DND-41 (cell line): ENCODE data around the gene IL1RAP.

Experiments used
- ATAC-seq: fragments of 200-7000 bp; cut with Tn5 transposase; 3 replicates; pipeline ENCODE4 v1.9.1; 2021; ENCODE audit warnings: low read depth; ENCODE audit not compliant: insufficient read depth
- DNase-seq: peaks from one replicate; pipeline ENCODE4 v3.0.0-alpha.2; 2020
- H2AFZ ChIP-seq: 2 replicates; pipeline ENCODE4 v1.6.0; 2012; ENCODE audit warnings: low read depth, low read length
- H3K27ac ChIP-seq: 2 replicates; pipeline ENCODE4 v1.5.1; 2012; ENCODE audit warnings: low read length, inconsistent platforms
- H3K27me3 ChIP-seq: fragments of 200-600 bp; sonication (generic); 2 replicates; pipeline ENCODE4 v1.6.0; 2012; ENCODE audit warnings: low read length, mild to moderate bottlenecking, inconsistent platforms; ENCODE audit not compliant: insufficient read depth, poor library complexity
- H3K36me3 ChIP-seq: 2 replicates; pipeline ENCODE4 v1.5.1; 2012; ENCODE audit warnings: low read length, inconsistent platforms; ENCODE audit not compliant: insufficient read depth
- H3K4me1 ChIP-seq: 2 replicates; pipeline ENCODE4 v1.5.1; 2012; ENCODE audit warnings: mild to moderate bottlenecking, low read length; ENCODE audit not compliant: insufficient read depth
- H3K4me2 ChIP-seq: 2 replicates; pipeline ENCODE4 v1.6.0; 2012; ENCODE audit warnings: mild to moderate bottlenecking, moderate library complexity, low read length, inconsistent platforms; ENCODE audit not compliant: insufficient read depth
- H3K4me3 ChIP-seq, 2 experiments: fragments of 200-600 bp in 1 of 2; shearing (Covaris generic) in 1 of 2; 2 replicates each; pipeline ENCODE4 v1.5.1; 2012 to 2016; ENCODE audit warnings: inconsistent platforms in 2 of 2, low read length in 2 of 2, mild to moderate bottlenecking in 2 of 2, low read depth in 1 of 2, moderate library complexity in 1 of 2
- H3K79me2 ChIP-seq: 2 replicates; pipeline ENCODE4 v1.6.0; 2012; ENCODE audit warnings: low read length, inconsistent platforms; ENCODE audit not compliant: insufficient read depth
- H3K9ac ChIP-seq: 2 replicates; pipeline ENCODE4 v1.6.0; 2012; ENCODE audit warnings: low read depth, mild to moderate bottlenecking, inconsistent platforms, low read length, moderate library complexity
- H3K9me3 ChIP-seq: 2 replicates; pipeline ENCODE4 v1.5.1; 2012; ENCODE audit warnings: low read length, moderate library complexity, mild to moderate bottlenecking, inconsistent platforms; ENCODE audit not compliant: insufficient read depth, severe bottlenecking
- H4K20me1 ChIP-seq: 2 replicates; pipeline ENCODE4 v1.6.0; 2012; ENCODE audit warnings: low read length; ENCODE audit not compliant: insufficient read depth
- CTCF ChIP-seq: IDR thresholded peaks from 2 replicates; pipeline ENCODE4 v1.5.1; 2012; ENCODE audit warnings: borderline replicate concordance, low read length, moderate library complexity, mild to moderate bottlenecking; ENCODE audit not compliant: poor library complexity, severe bottlenecking; ENCODE audit errors: extremely low read depth
- EZH2 ChIP-seq: IDR thresholded peaks from 3 replicates; pipeline ENCODE4 v1.6.1; 2012; ENCODE audit warnings: borderline replicate concordance, low read depth, mild to moderate bottlenecking, moderate library complexity, low read length, inconsistent platforms; ENCODE audit not compliant: severe bottlenecking

The IL1RAP gene

DNA sequence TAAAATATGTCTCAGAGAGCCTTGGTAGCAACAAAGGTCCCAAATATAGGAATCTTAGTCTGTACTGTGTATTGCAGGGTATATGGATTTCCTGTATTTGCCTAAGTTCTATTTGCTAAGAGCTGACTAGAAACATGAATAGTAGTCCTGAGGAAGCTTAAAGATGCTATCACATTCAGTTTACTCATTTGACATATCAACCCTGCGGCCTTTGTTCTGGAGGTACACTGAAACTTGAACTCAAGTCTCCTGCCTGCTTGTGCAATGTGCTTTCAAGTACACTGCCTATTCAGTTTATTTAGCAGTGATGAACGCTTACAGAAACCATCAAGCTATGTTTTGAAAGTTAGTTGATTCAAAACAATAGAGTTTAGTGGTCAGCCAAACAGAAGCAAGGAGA lies 21.1 kb downstream of the IL1RAP start:
- H2AFZ ChIP-seq: no peak overlapping the region
- TF ChIP-seq CTCF (no peak), EZH2 (no peak)
- H3K4me1 ChIP-seq: no peaks in the 10 kb centered on the region; the same call in 1 of the 2 replicates
- no peak overlapping the region for H3K9ac ChIP-seq
- H3K27me3 ChIP-seq: no peaks in the 10 kb centered on the region
- no peak for ATAC-seq
- no peak for DNase-seq
- H3K27ac ChIP-seq: no peak overlapping the region
- peaks cover 10% of the 10 kb centered on the region for H4K20me1 ChIP-seq
- H3K4me2 ChIP-seq: no peak overlapping the region
- H3K36me3 ChIP-seq: no peaks in the 10 kb centered on the region
- H3K9me3 ChIP-seq: no peaks in the 10 kb centered on the region
- H3K4me3 ChIP-seq: no peak overlapping the region
- peaks cover 70% of the 10 kb centered on the region for H3K79me2 ChIP-seq

GRCh38 chr3:190537146-190537545 lies 23.3 kb downstream of the IL1RAP start:
- peaks cover 61% of the 10 kb centered on the region for H3K79me2 ChIP-seq
- no peak overlapping the region for H2AFZ ChIP-seq

GRCh38 chr3:190538288-190538687 lies 24.4 kb downstream of the IL1RAP start:
- Histone ChIP-seq H3K79me2 (peaks cover 60% of the 10 kb centered on the region), H3K4me2 (no peak overlapping the region), H3K9ac (no peak overlapping the region), H3K27ac (no peak overlapping the region), H3K4me3 (no peak overlapping the region), H3K9me3 (no peaks in the 10 kb centered on the region), H3K4me1 (no peaks in the 10 kb centered on the region; the same call in 1 of the 2 replicates), H3K27me3 (no peaks in the 10 kb centered on the region), H4K20me1 (peaks cover 13% of the 10 kb centered on the region), H3K36me3 (no peaks in the 10 kb centered on the region), H2AFZ (no peak overlapping the region)
- DNase-seq: no peak
- TF ChIP-seq CTCF (no peak), EZH2 (no peak)
- ATAC-seq: no peak

More at GRCh38 chr3:190537146-190537545, 23.3 kb downstream of the IL1RAP start:
- ATAC-seq (no peak), DNase-seq (no peak)
- Histone ChIP-seq H3K4me1 (no peaks in the 10 kb centered on the region; the same call in 1 of the 2 replicates), H3K4me2 (no peak overlapping the region), H3K9me3 (no peaks in the 10 kb centered on the region), H3K9ac (no peak overlapping the region), H4K20me1 (peaks cover 10% of the 10 kb centered on the region), H3K36me3 (no peaks in the 10 kb centered on the region), H3K27ac (no peak overlapping the region), H3K4me3 (no peak overlapping the region), H3K27me3 (no peaks in the 10 kb centered on the region)
- TF ChIP-seq CTCF: no peak
- no peak for TF ChIP-seq EZH2

DNA sequence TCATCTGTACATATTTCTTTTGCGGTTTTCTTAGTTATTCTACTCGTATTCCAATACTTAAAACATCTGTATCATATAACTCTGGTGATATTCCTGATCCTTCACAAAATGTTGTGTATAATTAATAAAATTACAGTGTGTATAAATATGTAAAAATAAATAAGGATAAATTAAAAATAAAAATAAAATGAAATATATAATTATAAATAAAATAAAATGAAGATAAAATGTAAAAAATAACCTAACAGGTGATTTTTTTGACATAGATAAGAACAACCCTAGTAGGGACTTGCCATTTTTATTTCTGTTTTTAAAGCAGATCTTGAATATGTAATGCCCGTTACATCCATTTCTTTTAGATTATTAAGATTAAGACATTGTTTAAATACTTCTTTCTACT lies 25.6 kb downstream of the IL1RAP start:
- no peak for DNase-seq
- peaks cover 52% of the 10 kb centered on the region for H3K79me2 ChIP-seq
- no peak overlapping the region for H3K4me2 ChIP-seq

More for the DNA sequence above, 25.6 kb downstream of the IL1RAP start:
- Histone ChIP-seq H4K20me1 (peaks cover 17% of the 10 kb centered on the region), H2AFZ (no peak overlapping the region), H3K9me3 (no peaks in the 10 kb centered on the region), H3K36me3 (no peaks in the 10 kb centered on the region), H3K27ac (no peak overlapping the region), H3K9ac (no peak overlapping the region), H3K27me3 (no peaks in the 10 kb centered on the region), H3K4me1 (no peaks in the 10 kb centered on the region; the same call in 1 of the 2 replicates), H3K4me3 (no peak overlapping the region)
- ATAC-seq: no peak
- no peak for TF ChIP-seq CTCF
- TF ChIP-seq EZH2: no peak
